ENCODE results near the gene ITIH1. TPM values are rescaled to one million over a fixed set of nuclear protein-coding genes. Genes with fewer than 3 reads are reported as not detected.

ITIH1 gene
- total and polyA plus RNA-seq, 12 donors, result 0.13 TPM; not detected in 11

- 95 to 96% methylated on average over 10 of the region's 10 CpGs for whole genome bisulfite sequencing, 2 donors
- no peak for DNase-seq
- Histone ChIP-seq H3K4me3 (no peak overlapping the region), H3K9me3 (no peaks in the 10 kb centered on the region), H3K27ac (no peak overlapping the region), H3K4me1 (no peaks in the 10 kb centered on the region), H3K36me3 (peaks cover 0 to 21% (median 0%) of the 10 kb centered on the region in 9 donors), H3K27me3 (no peaks in the 10 kb centered on the region)
- intact Hi-C loops (cut with DNase I), result no loop called here
- no peak for TF ChIP-seq CTCF (IDR thresholded peaks at IDR 0.05)
- peak in 1 of 8 donors; percentile 11 for ATAC-seq
Observed at GRCh38 chr3:52817221-52817620, 39.8 kb downstream of the ITIH1 start.

- ATAC-seq, result peak in 1 of 8 donors; percentile 9
- Histone ChIP-seq H3K9me3 (no peaks in the 10 kb centered on the region), H3K27ac (no peak overlapping the region), H3K36me3 (peaks cover 0 to 27% (median 0%) of the 10 kb centered on the region in 9 donors), H3K27me3 (no peaks in the 10 kb centered on the region), H3K4me1 (no peaks in the 10 kb centered on the region), H3K4me3 (no peak overlapping the region)
- WGBS, 2 donors, result 90 to 91% methylated on average over 7 of the region's 7 CpGs
- no peak for DNase-seq
- intact Hi-C loops (cut with DNase I), result no loop called here
- no peak for TF ChIP-seq CTCF (IDR thresholded peaks at IDR 0.05)
Observed at GRCh38 chr3:52817860-52818259, 40.5 kb downstream of the ITIH1 start.

- no peak overlapping the region for H3K4me3 ChIP-seq
- no peak overlapping the region for H3K27ac ChIP-seq
- WGBS, 2 donors, result 71 to 81% methylated on average over 2 of the region's 2 CpGs
- no peak for TF ChIP-seq CTCF (IDR thresholded peaks at IDR 0.05)
- no peaks in the 10 kb centered on the region for H3K4me1 ChIP-seq
- ATAC-seq (peak in 1 of 8 donors; percentile 39), DNase-seq (no peak)
- H3K36me3 ChIP-seq, result peaks cover 0 to 47% (median 0%) of the 10 kb centered on the region in 9 donors
- no peaks in the 10 kb centered on the region for H3K27me3 ChIP-seq
- intact Hi-C loops (cut with DNase I), result no loop called here
- no peaks in the 10 kb centered on the region for H3K9me3 ChIP-seq
Observed at GRCh38 chr3:52819936-52820335, 42.5 kb downstream of the ITIH1 start.

- intact Hi-C loops (cut with DNase I), result no loop called here
- DNase-seq, result no peak
- Histone ChIP-seq H3K9me3 (no peaks in the 10 kb centered on the region), H3K4me1 (no peaks in the 10 kb centered on the region), H3K27ac (no peak overlapping the region), H3K27me3 (no peaks in the 10 kb centered on the region), H3K4me3 (no peak overlapping the region), H3K36me3 (peaks cover 0 to 54% (median 0%) of the 10 kb centered on the region in 9 donors)
- WGBS, 2 donors, result 64 to 69% methylated on average over 11 of the region's 11 CpGs
- ATAC-seq, result no peak
- TF ChIP-seq CTCF (IDR thresholded peaks at IDR 0.05), result peak in 7 of 9 donors; percentile 32 to 51 (median 34)
Observed at GRCh38 chr3:52820736-52821135, 43.3 kb downstream of the ITIH1 start.

Measured in heart right ventricle (tissue), 16 donors.